ENCODE measurements around the gene SPTBN1.
A peak's percentile ranks its signal among the peaks of the same experiment; 100 is the strongest.

DNA sequence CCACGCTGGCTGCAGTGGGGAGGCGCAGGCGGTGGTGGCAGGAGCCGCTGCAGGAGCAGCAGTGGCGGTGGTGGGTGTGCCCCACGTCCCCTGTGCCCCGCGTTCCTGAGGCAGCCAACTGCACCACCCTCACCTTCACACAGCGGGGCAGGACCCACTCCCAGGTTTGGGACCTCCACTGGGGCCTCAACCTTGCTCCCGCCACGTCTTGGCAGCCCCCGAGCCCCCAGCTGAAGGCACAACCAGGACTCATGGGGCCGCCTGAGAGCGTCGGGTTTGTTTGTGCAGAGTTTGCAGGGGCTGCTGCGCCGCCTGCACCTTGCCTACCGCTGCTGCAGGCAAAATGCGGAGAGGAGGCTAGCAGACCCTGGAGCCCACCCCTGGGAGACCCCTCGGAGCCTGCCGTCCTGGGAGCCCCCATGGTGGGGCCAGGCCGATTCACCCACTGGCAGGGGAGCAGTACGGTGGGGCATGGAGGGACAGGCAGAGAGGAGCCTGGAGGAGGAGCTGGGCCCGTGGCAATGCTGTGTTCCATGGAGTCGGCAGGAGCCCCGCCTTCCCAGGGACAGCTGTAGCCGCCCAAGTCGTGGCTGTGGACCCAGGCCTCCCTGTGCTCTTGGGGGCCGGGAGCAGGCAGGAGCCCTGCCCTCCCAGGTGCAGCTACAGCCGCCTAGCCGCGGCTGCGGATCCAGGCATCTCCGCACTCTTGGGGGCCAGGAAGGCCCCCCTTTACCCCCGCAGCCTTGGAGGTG is 252.6 kb downstream of the SPTBN1 start:
- TF ChIP-seq, protein P1, sequence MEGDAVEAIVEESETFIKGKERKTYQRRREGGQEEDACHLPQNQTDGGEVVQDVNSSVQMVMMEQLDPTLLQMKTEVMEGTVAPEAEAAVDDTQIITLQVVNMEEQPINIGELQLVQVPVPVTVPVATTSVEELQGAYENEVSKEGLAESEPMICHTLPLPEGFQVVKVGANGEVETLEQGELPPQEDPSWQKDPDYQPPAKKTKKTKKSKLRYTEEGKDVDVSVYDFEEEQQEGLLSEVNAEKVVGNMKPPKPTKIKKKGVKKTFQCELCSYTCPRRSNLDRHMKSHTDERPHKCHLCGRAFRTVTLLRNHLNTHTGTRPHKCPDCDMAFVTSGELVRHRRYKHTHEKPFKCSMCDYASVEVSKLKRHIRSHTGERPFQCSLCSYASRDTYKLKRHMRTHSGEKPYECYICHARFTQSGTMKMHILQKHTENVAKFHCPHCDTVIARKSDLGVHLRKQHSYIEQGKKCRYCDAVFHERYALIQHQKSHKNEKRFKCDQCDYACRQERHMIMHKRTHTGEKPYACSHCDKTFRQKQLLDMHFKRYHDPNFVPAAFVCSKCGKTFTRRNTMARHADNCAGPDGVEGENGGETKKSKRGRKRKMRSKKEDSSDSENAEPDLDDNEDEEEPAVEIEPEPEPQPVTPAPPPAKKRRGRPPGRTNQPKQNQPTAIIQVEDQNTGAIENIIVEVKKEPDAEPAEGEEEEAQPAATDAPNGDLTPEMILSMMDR (IDR thresholded peaks at IDR 0.05) = peak in 1 of 7 experiments; percentile 5
- no peak for TF ChIP-seq POLR2A (IDR thresholded peaks at IDR 0.05)
- no peak for TF ChIP-seq EP300 (IDR thresholded peaks at IDR 0.05)
- TF ChIP-seq POLR2AphosphoS5 (IDR thresholded peaks at IDR 0.05) = no peak

All from stomach (tissue), 4 donors.